OCI-LY3 (cell line): ENCODE measurements around the gene FAM135A.

Experiments used
- CTCF ChIP-seq: fragments of 200-600, 300-600 bp; sonication (generic); IDR thresholded peaks from 2 replicates; pipeline ENCODE4 v1.5.1; 2014; ENCODE audit warnings: antibody characterized with exemption, low read length, low read depth
- EZH2phosphoT487 ChIP-seq: fragments of 200-600 bp; shearing (Covaris generic); IDR thresholded peaks from 2 replicates; pipeline ENCODE4 v1.6.1; 2018; ENCODE audit warnings: antibody characterized with exemption, mixed run types, low read depth

- TF ChIP-seq CTCF (no peak), EZH2phosphoT487 (no peak)
Observed at GRCh38 chr6:70586114-70586513, 172.8 kb downstream of the FAM135A start.
